ENCODE results near the gene PPP2R1A.
"Not testable (repeated sequence)": the region's sequence is repeated elsewhere in the genome, so short reads cannot be mapped to it uniquely, and the experiment has no call there.

Gene PPP2R1A

GRCh38 chr19:52200755-52201391 lies 11.0 kb downstream of the PPP2R1A start:
- not testable (repeated sequence) for DNase-seq, ATAC-seq

- no peak for ATAC-seq
- no peak for DNase-seq
Observed at GRCh38 chr19:52206481-52206880, 16.6 kb downstream of the PPP2R1A start.

GRCh38 chr19:52211203-52211602 lies 21.4 kb downstream of the PPP2R1A start:
- DNase-seq (no peak), ATAC-seq (no peak)

- ATAC-seq (no peak), DNase-seq (no peak)
Observed at GRCh38 chr19:52211926-52212571, 22.2 kb downstream of the PPP2R1A start.

GRCh38 chr19:52212572-52213255 lies 22.9 kb downstream of the PPP2R1A start:
- ATAC-seq (no peak), DNase-seq (no peak)

GRCh38 chr19:52214241-52214640 lies 24.4 kb downstream of the PPP2R1A start:
- ATAC-seq = no peak

GRCh38 chr19:52216401-52216800 lies 26.5 kb downstream of the PPP2R1A start:
- no peak for ATAC-seq
- no peak for DNase-seq

More at GRCh38 chr19:52214241-52214640, 24.4 kb downstream of the PPP2R1A start:
- DNase-seq = no peak

GRCh38 chr19:52217576-52217975 lies 27.7 kb downstream of the PPP2R1A start:
- DNase-seq = no peak
- ATAC-seq = no peak

- ATAC-seq = no peak
Observed at GRCh38 chr19:52219611-52220010, 29.8 kb downstream of the PPP2R1A start.

GRCh38 chr19:52221031-52221430 lies 31.2 kb downstream of the PPP2R1A start:
- DNase-seq = no peak

More at GRCh38 chr19:52219611-52220010, 29.8 kb downstream of the PPP2R1A start:
- DNase-seq = no peak

GRCh38 chr19:52221831-52222375 lies 32.1 kb downstream of the PPP2R1A start:
- DNase-seq (no peak), ATAC-seq (no peak)

More at GRCh38 chr19:52221031-52221430, 31.2 kb downstream of the PPP2R1A start:
- no peak for ATAC-seq

- no peak for DNase-seq
- no peak for ATAC-seq
Observed at GRCh38 chr19:52224211-52224610, 34.4 kb downstream of the PPP2R1A start.

GRCh38 chr19:52226652-52227051 lies 36.8 kb downstream of the PPP2R1A start:
- no peak for DNase-seq
- peak; percentile 44 for ATAC-seq

- DNase-seq = no peak
- ATAC-seq = no peak
Observed at GRCh38 chr19:52227196-52227940, 37.5 kb downstream of the PPP2R1A start.

- ATAC-seq (no peak), DNase-seq (no peak)
Observed at GRCh38 chr19:52227980-52228379, 38.1 kb downstream of the PPP2R1A start.

- DNase-seq = no peak
- no peak for ATAC-seq
Observed at GRCh38 chr19:52229524-52229923, 39.7 kb downstream of the PPP2R1A start.

GRCh38 chr19:52230685-52231084 lies 40.8 kb downstream of the PPP2R1A start:
- ATAC-seq (peak; percentile 28), DNase-seq (no peak)

GRCh38 chr19:52231154-52231910 lies 41.5 kb downstream of the PPP2R1A start:
- ATAC-seq (no peak), DNase-seq (no peak)

- no peak for ATAC-seq
- no peak for DNase-seq
Observed at GRCh38 chr19:52234406-52234805, 44.6 kb downstream of the PPP2R1A start.

GRCh38 chr19:52237197-52237596 lies 47.3 kb downstream of the PPP2R1A start:
- no peak for ATAC-seq

GRCh38 chr19:52237771-52238400 lies 48.0 kb downstream of the PPP2R1A start:
- DNase-seq (peak; percentile 52), ATAC-seq (peak; percentile 43)

More at GRCh38 chr19:52237197-52237596, 47.3 kb downstream of the PPP2R1A start:
- DNase-seq = no peak

All from stimulated activated naive CD8-positive, alpha-beta T cell treated with anti-CD3 and anti-CD28 coated beads, Interleukin-15, Interleukin-2, amounts not matched to agents 100 U/mL and 50 U/mL, for 24 hours (primary cell).